Left ventricle myocardium inferior (tissue), 1 donor: ENCODE measurements around the gene RHOU. TPM values are rescaled to one million over a fixed set of nuclear protein-coding genes. Genes with fewer than 3 reads are reported as not detected.

Source experiments
- DNase-seq: peaks from one replicate; pipeline ENCODE4 v3.0.0-alpha.2; 2020
- H3K27ac ChIP-seq: fragments of 200-600 bp; replicated peaks from 2 replicates; pipeline ENCODE4 v1.8.0; 2021
- H3K27me3 ChIP-seq: fragments of 200-600 bp; 2 replicates; pipeline ENCODE4 v1.8.0; 2021; ENCODE audit warnings: low read depth
- H3K36me3 ChIP-seq: fragments of 200-600 bp; 2 replicates; pipeline ENCODE4 v1.8.0; 2021
- H3K4me1 ChIP-seq: fragments of 200-600 bp; 2 replicates; pipeline ENCODE4 v1.8.0; 2021
- H3K4me3 ChIP-seq: fragments of 200-600 bp; 2 replicates; pipeline ENCODE4 v1.8.0; 2021; ENCODE audit warnings: mild to moderate bottlenecking, moderate library complexity
- H3K9me3 ChIP-seq: fragments of 200-600 bp; replicated peaks from 2 replicates; pipeline ENCODE4 v1.8.0; 2021
- intact Hi-C: fragments of 100-400 bp; cut with micrococcal nuclease; formaldehyde crosslinking; loops from one replicate; pipeline ENCODE4 v1.11.0; 2022
- total RNA-seq: library from RNA; stranded (reverse); fragmentation: NEBNext Ultra II Directional; extraction: Animal tissue kit (Norgen Biotek cat#: 25700); gene quantifications from one replicate; pipeline ENCODE4 v1.2.1, GENCODE V29; 2021
- TF ChIP-seq, protein P1 (sequence below): fragments of 200-600 bp; IDR thresholded peaks from 2 replicates; pipeline ENCODE4 v1.8.0; 2021; ENCODE audit warnings: antibody characterized with exemption, mild to moderate bottlenecking, borderline replicate concordance
- donor health status: DM: no; HTN: yes; CAD: no; lungs with severe emphysema.

The RHOU gene
- total RNA-seq, 1 donor from 2014 or later: 5.1 TPM

DNA sequence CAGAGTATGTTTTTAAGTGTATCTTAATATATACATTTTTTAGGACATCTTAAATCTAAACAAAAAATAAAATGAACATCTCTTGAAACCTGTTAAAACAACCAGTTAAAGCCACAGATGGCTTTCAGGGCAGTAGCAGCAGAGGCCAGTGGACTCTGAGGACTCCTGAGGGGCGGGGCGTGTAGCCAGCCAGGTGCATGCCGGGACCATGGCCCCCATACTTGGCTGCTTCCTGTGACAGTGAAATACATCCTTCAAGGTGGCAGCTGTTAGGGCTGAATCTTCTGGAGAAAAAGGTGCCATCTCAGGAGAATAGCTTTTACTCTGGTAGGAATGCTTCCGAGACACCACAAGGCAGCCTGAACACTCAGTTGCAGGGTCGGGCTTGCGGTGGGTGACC, 9.6 kb downstream of the RHOU start:
- DNase-seq: no peak
- no peaks in the 10 kb centered on the region for H3K4me1 ChIP-seq
- TF ChIP-seq, protein P1, sequence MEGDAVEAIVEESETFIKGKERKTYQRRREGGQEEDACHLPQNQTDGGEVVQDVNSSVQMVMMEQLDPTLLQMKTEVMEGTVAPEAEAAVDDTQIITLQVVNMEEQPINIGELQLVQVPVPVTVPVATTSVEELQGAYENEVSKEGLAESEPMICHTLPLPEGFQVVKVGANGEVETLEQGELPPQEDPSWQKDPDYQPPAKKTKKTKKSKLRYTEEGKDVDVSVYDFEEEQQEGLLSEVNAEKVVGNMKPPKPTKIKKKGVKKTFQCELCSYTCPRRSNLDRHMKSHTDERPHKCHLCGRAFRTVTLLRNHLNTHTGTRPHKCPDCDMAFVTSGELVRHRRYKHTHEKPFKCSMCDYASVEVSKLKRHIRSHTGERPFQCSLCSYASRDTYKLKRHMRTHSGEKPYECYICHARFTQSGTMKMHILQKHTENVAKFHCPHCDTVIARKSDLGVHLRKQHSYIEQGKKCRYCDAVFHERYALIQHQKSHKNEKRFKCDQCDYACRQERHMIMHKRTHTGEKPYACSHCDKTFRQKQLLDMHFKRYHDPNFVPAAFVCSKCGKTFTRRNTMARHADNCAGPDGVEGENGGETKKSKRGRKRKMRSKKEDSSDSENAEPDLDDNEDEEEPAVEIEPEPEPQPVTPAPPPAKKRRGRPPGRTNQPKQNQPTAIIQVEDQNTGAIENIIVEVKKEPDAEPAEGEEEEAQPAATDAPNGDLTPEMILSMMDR: no peak
- H3K9me3 ChIP-seq: no peaks in the 10 kb centered on the region
- no peak overlapping the region for H3K4me3 ChIP-seq
- intact Hi-C loops: no loop called here
- H3K36me3 ChIP-seq: peaks cover 28% of the 10 kb centered on the region
- no peak overlapping the region for H3K27ac ChIP-seq
- H3K27me3 ChIP-seq: peaks cover 14% of the 10 kb centered on the region

DNA sequence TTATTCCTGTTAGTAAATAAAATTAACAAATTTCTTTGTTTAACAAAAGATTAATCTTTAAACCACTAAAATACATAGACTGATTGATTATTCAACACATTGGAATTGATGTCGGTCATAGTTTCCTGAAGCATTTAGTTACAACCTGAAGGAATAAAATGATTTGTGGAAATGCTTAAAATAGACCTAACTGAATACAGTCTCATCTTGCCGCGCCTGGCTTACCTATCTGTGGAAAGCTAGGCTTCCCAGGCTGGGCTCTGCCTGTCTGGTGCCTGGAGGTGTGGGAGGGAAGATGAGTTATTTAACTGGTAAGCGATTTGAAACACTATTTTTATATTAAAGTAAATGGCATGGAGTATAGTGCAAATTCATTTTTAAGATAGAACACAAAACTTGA, 10.2 kb downstream of the RHOU start:
- Histone ChIP-seq H3K4me1 (no peaks in the 10 kb centered on the region), H3K36me3 (peaks cover 28% of the 10 kb centered on the region), H3K27ac (no peak overlapping the region), H3K27me3 (peaks cover 18% of the 10 kb centered on the region), H3K4me3 (no peak overlapping the region), H3K9me3 (no peaks in the 10 kb centered on the region)
- intact Hi-C loops: no loop called here
- no peak for DNase-seq
- TF ChIP-seq, protein P1: no peak

DNA sequence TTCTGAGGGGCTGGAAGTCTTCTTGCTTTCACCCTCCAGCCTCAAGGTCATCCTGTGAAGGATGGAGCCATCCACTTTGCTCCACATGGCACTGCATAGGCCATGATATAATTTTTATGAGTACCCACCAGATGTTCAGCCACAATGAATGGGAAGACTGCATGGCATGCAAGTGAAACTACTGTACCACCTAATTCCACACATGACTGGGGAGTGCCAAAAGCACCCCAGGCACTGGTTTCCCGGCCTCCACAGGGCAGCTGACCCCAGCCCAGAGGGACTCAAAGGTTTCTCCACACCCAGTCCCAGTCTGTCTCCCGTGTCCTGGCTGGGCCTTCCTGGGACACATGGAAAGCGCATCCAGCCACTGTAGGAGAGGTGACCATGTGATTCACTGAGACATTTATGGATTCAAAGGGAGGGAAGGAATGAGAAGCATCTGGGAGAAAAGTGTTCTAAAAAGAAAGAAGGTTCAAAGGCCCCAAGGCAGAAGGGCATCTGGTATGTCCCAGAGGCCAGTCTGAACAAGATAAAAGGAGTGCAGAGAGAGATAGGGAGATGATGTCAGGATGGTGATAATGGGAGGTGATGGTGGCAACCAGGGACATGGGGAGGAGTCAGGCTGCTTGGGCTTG, 12.1 kb downstream of the RHOU start:
- Histone ChIP-seq H3K4me3 (no peak overlapping the region), H3K9me3 (no peaks in the 10 kb centered on the region), H3K4me1 (no peaks in the 10 kb centered on the region), H3K36me3 (peaks cover 21% of the 10 kb centered on the region), H3K27ac (no peak overlapping the region), H3K27me3 (peaks cover 37% of the 10 kb centered on the region)
- intact Hi-C loops: no loop called here
- TF ChIP-seq, protein P1: no peak
- no peak for DNase-seq

DNA sequence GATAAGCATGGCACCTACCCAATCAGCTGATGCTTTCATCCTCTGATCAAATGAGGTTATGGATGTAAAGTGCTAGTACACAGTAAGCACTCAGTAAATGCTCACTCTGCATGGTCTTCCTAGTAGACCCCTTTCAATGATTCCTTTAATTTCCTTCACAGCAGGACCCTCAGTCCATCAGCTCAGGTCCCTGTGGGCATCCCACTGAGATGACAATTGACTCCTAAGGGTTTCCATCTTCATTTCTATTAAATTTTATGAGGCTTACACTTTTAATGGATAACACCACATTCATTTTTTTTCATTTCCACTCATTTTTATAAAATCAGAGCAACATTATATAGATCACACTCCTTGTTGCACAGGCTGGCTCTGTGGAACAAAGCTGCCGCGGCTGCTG, 12.8 kb downstream of the RHOU start:
- DNase-seq: no peak
- Histone ChIP-seq H3K36me3 (peaks cover 20% of the 10 kb centered on the region), H3K27ac (no peak overlapping the region), H3K27me3 (peaks cover 43% of the 10 kb centered on the region), H3K4me3 (no peak overlapping the region), H3K4me1 (no peaks in the 10 kb centered on the region), H3K9me3 (no peaks in the 10 kb centered on the region)
- intact Hi-C loops: no loop called here
- TF ChIP-seq, protein P1: no peak

DNA sequence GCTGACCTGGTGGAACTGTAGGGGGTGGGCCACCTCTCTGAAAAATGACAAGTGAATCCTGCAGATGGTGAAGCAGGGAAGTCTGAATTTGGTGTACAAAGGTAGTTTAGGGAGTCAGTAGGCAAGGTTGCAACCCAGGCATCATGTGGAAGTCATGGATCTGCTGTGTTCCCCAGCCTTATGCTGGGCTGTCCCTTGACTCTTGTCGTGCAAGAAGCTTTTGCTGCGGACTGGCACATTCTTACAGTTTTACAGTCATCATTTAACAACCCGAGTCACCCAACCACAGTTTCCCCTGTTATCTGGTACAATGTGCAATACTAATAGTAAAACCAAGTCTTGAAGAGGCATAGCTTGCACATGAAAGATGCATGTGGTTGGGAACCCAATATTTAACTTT, 13.2 kb downstream of the RHOU start:
- H3K27me3 ChIP-seq: peaks cover 47% of the 10 kb centered on the region
- no peaks in the 10 kb centered on the region for H3K9me3 ChIP-seq
- no peaks in the 10 kb centered on the region for H3K4me1 ChIP-seq
- no peak overlapping the region for H3K4me3 ChIP-seq
- intact Hi-C loops: no loop called here
- H3K36me3 ChIP-seq: peaks cover 16% of the 10 kb centered on the region
- DNase-seq: no peak
- TF ChIP-seq, protein P1: no peak
- no peak overlapping the region for H3K27ac ChIP-seq
